Caco-2 (cell line): ENCODE results near the gene MRPS24. TPM values are rescaled to one million over a fixed set of nuclear protein-coding genes. Genes with fewer than 3 reads are reported as not detected.

Source experiments
- BruUV-seq: library from RNA; stranded (reverse); fragments of 400-500 nt; replicated peaks from 2 replicates; lab custom pipeline; 2021; lab: Mats Ljungman, UMichigan
- CTCF ChIA-PET: fragments of 300-600 bp; sonication (Branson Sonifier 250); formaldehyde crosslinking; loops from one replicate; lab custom pipeline; 2022; ENCODE audit warnings: antibody characterized with exemption; lab: Charles Lee
- POLR2A ChIA-PET: fragments of 300-600 bp; sonication (Branson Sonifier 250); formaldehyde crosslinking; loops from one replicate; lab custom pipeline; 2022; ENCODE audit warnings: antibody characterized with exemption; lab: Charles Lee
- DNase-seq, 2 experiments: peaks; one replicate each; pipeline versions ENCODE4 v3.0.0 to v3.0.0-alpha.2; 2020 to 2022
- H3K27me3 ChIP-seq: replicated peaks from 2 replicates; pipeline ENCODE4 v1.6.0; 2011; ENCODE audit warnings: low read length; ENCODE audit not compliant: control insufficient read depth, insufficient read depth
- H3K36me3 ChIP-seq: 2 replicates; pipeline ENCODE4 v1.5.1; 2011; ENCODE audit warnings: low read length; ENCODE audit not compliant: control insufficient read depth, insufficient read depth
- H3K4me1 ChIP-seq: fragments of 250-450 bp; sonication (Bioruptor Pico); 2 replicates; pipeline ENCODE4 v1.5.1; 2020; ENCODE audit warnings: mild to moderate bottlenecking
- H3K4me3 ChIP-seq: 2 replicates; pipeline ENCODE4 v1.5.1; 2011; ENCODE audit warnings: low read depth, mild to moderate bottlenecking, control low read depth, low read length
- H3K9me3 ChIP-seq: fragments of 250-450 bp; sonication (Bioruptor Pico); 2 replicates; pipeline ENCODE4 v1.5.1; 2020; ENCODE audit warnings: mild to moderate bottlenecking, moderate library complexity
- H3K27ac Mint-ChIP-seq: one replicate; pipeline ENCODE4 v1.8.0; 2022; ENCODE audit warnings: mixed read lengths; ENCODE audit not compliant: unreplicated experiment
- H3K27me3 Mint-ChIP-seq: one replicate; pipeline ENCODE4 v1.8.0; 2022; ENCODE audit warnings: mixed read lengths; ENCODE audit not compliant: insufficient read depth, unreplicated experiment
- H3K36me3 Mint-ChIP-seq: one replicate; pipeline ENCODE4 v1.8.0; 2022; ENCODE audit warnings: mild to moderate bottlenecking, mixed read lengths; ENCODE audit not compliant: insufficient read depth, unreplicated experiment
- H3K4me1 Mint-ChIP-seq: one replicate; pipeline ENCODE4 v1.8.0; 2022; ENCODE audit warnings: low read depth, mixed read lengths; ENCODE audit not compliant: unreplicated experiment
- H3K4me3 Mint-ChIP-seq: one replicate; pipeline ENCODE4 v1.8.0; 2022; ENCODE audit warnings: mild to moderate bottlenecking, moderate library complexity, mixed read lengths; ENCODE audit not compliant: unreplicated experiment
- H3K9me3 Mint-ChIP-seq: one replicate; pipeline ENCODE4 v1.8.0; 2022; ENCODE audit warnings: mixed read lengths; ENCODE audit not compliant: unreplicated experiment
- intact Hi-C: fragments of 100-400 bp; cut with micrococcal nuclease; formaldehyde crosslinking; loops from one replicate; pipeline ENCODE4 v1.10.0; 2022; ENCODE audit not compliant: unreplicated experiment
- total RNA-seq: library from RNA; stranded (reverse); gene quantifications from 2 replicates; pipeline ENCODE4 v1.2.3, GENCODE V29; 2022
- TF ChIP-seq, protein P1 (sequence below), 2 experiments: fragments of 200-600 bp in 1 of 2; IDR thresholded peaks; 1 replicate in 1 of 2; 2 replicates in 1 of 2; pipeline versions ENCODE4 v1.5.1 to v1.8.0; 2011 to 2022; ENCODE audit warnings: antibody characterized with exemption in 1 of 2, control low read depth in 1 of 2, inconsistent platforms in 1 of 2, low read depth in 1 of 2, low read length in 1 of 2, mild to moderate bottlenecking in 1 of 2, moderate library complexity in 1 of 2; ENCODE audit not compliant: insufficient read depth in 1 of 2, severe bottlenecking in 1 of 2, unreplicated experiment in 1 of 2

The MRPS24 gene
- total RNA-seq, 1 experiment from 2014 or later = 150 TPM

DNA sequence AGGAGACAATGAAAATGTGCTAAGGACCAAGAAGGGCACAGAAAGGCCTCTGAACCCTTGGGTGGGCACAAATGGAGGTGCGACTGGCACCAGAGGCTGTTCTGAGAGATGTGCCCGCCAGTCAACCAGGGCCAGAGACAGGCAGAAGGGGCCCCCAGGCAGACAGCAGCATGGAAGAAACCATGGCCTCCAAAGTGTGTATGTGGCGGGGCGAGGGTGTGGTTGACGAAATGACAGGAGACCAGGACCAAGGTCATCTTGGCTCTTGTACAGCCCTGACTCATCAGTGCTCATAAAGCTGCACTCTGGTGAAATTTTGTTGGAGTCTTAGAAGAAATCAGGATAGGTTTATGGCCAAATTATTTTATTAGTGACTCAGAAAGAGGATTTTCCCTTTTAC lies 4.0 kb upstream of the MRPS24 start:
- no peaks in the 10 kb centered on the region for H3K27me3 Mint-ChIP-seq
- Histone ChIP-seq H3K4me1 (peaks cover 13% of the 10 kb centered on the region), H3K4me3 (no peak overlapping the region), H3K27me3 (no peaks in the 10 kb centered on the region), H3K9me3 (no peaks in the 10 kb centered on the region), H3K36me3 (peaks cover 3% of the 10 kb centered on the region)
- H3K27ac Mint-ChIP-seq = peak overlapping the region; percentile 65
- CTCF ChIA-PET = no interaction called here
- no TSS peak for BruUV-seq
- no peaks in the 10 kb centered on the region for H3K9me3 Mint-ChIP-seq
- TF ChIP-seq, protein P1, sequence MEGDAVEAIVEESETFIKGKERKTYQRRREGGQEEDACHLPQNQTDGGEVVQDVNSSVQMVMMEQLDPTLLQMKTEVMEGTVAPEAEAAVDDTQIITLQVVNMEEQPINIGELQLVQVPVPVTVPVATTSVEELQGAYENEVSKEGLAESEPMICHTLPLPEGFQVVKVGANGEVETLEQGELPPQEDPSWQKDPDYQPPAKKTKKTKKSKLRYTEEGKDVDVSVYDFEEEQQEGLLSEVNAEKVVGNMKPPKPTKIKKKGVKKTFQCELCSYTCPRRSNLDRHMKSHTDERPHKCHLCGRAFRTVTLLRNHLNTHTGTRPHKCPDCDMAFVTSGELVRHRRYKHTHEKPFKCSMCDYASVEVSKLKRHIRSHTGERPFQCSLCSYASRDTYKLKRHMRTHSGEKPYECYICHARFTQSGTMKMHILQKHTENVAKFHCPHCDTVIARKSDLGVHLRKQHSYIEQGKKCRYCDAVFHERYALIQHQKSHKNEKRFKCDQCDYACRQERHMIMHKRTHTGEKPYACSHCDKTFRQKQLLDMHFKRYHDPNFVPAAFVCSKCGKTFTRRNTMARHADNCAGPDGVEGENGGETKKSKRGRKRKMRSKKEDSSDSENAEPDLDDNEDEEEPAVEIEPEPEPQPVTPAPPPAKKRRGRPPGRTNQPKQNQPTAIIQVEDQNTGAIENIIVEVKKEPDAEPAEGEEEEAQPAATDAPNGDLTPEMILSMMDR (IDR thresholded peaks at IDR 0.05; ENCODE audit: insufficient read depth in 1 of 2, low read depth in 1 of 2, low read length in 1 of 2, severe bottlenecking in 1 of 2, unreplicated experiment in 1 of 2) = no peak
- H3K4me1 Mint-ChIP-seq = peaks cover 21% of the 10 kb centered on the region
- no peak overlapping the region for H3K4me3 Mint-ChIP-seq
- intact Hi-C loops = loop anchor here (5.0 kb wide), 1 partner anchor 79 kb away; no protein-coding TSS in a partner anchor
- POLR2A ChIA-PET = no interaction called here
- peaks cover 52% of the 10 kb centered on the region for H3K36me3 Mint-ChIP-seq
- no peak for DNase-seq

DNA sequence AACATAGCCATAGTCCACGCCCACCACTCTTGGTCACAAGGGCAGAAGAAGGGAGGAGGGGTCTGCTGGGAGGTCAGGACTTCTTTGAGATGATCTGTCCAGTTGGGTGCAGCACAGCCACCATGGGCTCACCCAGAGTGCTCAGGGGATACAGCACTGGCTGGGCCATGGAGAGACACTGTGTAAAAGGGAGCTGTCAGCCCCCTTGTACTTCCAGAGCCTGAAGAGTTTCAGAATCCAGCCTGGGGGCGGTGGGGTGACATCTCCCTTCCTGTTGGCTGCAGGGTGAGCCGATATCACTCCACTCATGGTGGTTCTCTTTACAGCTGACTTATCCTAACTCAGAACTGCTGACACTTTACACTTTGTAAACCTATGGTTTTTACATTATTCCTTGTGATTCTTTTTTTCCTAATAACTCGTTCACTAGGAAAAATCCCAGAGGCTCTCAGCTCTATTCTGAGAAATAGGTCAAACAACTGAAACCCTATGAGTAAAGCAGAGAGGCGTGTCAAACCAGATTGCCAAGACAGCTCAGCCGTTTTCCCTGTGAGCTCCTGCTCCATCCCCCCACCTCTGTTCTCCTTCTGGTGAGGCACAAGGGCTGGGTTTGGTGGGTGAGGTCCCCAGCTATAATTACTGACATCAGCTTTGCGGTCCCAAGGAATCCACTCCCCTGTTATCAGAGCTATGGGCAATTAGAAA lies 3.2 kb upstream of the MRPS24 start:
- H3K9me3 ChIP-seq = no peaks in the 10 kb centered on the region
- H3K27me3 Mint-ChIP-seq = no peaks in the 10 kb centered on the region
- no peaks in the 10 kb centered on the region for H3K27me3 ChIP-seq
- ChIA-PET POLR2A (no interaction called here), CTCF (no interaction called here)
- TF ChIP-seq, protein P1 (IDR thresholded peaks at IDR 0.05; ENCODE audit: insufficient read depth in 1 of 2, low read depth in 1 of 2, low read length in 1 of 2, severe bottlenecking in 1 of 2, unreplicated experiment in 1 of 2) = no peak
- H3K36me3 Mint-ChIP-seq = peaks cover 44% of the 10 kb centered on the region
- DNase-seq = no peak
- intact Hi-C loops = loop anchor here (5.0 kb wide), 1 partner anchor 80 kb away; no protein-coding TSS in a partner anchor
- BruUV-seq = no TSS peak
- H3K4me1 Mint-ChIP-seq = peaks cover 21% of the 10 kb centered on the region
- H3K4me1 ChIP-seq = peaks cover 13% of the 10 kb centered on the region
- peak overlapping the region; percentile 65 for H3K27ac Mint-ChIP-seq
- H3K36me3 ChIP-seq = peaks cover 3% of the 10 kb centered on the region
- H3K9me3 Mint-ChIP-seq = no peaks in the 10 kb centered on the region
- H3K4me3 Mint-ChIP-seq = no peak overlapping the region
- H3K4me3 ChIP-seq = no peak overlapping the region

DNA sequence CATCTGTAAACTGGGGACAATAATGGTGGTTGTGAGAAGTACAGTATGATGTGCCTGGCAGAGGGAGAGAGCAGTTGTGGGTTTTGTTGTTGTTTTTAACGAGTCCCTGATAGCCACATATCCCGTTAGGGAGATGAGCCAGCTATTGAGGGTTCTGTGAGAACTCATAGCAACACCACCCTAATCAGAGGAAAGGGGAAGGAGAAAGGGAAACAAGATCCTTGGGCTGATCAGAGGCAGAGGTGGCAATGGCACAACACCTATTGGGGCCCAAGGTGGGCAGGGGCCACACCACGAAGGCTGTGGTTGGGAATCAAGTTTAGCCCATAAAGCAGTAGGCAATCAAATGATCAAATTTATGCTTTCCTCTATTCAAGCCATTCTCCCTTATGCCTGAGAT lies 1.7 kb upstream of the MRPS24 start:
- DNase-seq = no peak
- POLR2A ChIA-PET = no interaction called here
- peaks cover 21% of the 10 kb centered on the region for H3K4me1 Mint-ChIP-seq
- H3K4me3 Mint-ChIP-seq = no peak overlapping the region
- no peaks in the 10 kb centered on the region for H3K27me3 Mint-ChIP-seq
- Histone ChIP-seq H3K4me3 (no peak overlapping the region), H3K4me1 (peaks cover 13% of the 10 kb centered on the region), H3K9me3 (no peaks in the 10 kb centered on the region), H3K36me3 (peaks cover 3% of the 10 kb centered on the region), H3K27me3 (no peaks in the 10 kb centered on the region)
- peaks cover 41% of the 10 kb centered on the region for H3K36me3 Mint-ChIP-seq
- BruUV-seq = no TSS peak
- CTCF ChIA-PET = no interaction called here
- TF ChIP-seq, protein P1 (IDR thresholded peaks at IDR 0.05; ENCODE audit: insufficient read depth in 1 of 2, low read depth in 1 of 2, low read length in 1 of 2, severe bottlenecking in 1 of 2, unreplicated experiment in 1 of 2) = no peak
- H3K27ac Mint-ChIP-seq = no peak overlapping the region
- H3K9me3 Mint-ChIP-seq = no peaks in the 10 kb centered on the region
- intact Hi-C loops = loop anchor here (5.0 kb wide), 1 partner anchor 81 kb away; no protein-coding TSS in a partner anchor
